Activated CD4-positive, alpha-beta T cell treated with anti-CD3 and anti-CD28 coated beads, Interleukin-2, amount 10 ng/mL, durations not matched to agents 24 days and 14 days (primary cell): ENCODE data around the gene F13A1. TPM values are rescaled to one million over a fixed set of nuclear protein-coding genes. Genes with fewer than 3 reads are reported as not detected.
A peak's percentile ranks its signal among the peaks of the same experiment; 100 is the strongest.

Experiments
- DNase-seq: peaks from one replicate; pipeline ENCODE4 v3.0.0; 2022
- H3K27ac Mint-ChIP-seq: one replicate; pipeline ENCODE4 v1.8.0; 2022; ENCODE audit warnings: mild to moderate bottlenecking, mixed read lengths
- H3K27me3 Mint-ChIP-seq: one replicate; pipeline ENCODE4 v1.8.0; 2022; ENCODE audit warnings: mixed read lengths
- H3K36me3 Mint-ChIP-seq: one replicate; pipeline ENCODE4 v1.8.0; 2022; ENCODE audit warnings: low read depth, mild to moderate bottlenecking, mixed read lengths
- H3K4me1 Mint-ChIP-seq: one replicate; pipeline ENCODE4 v1.8.0; 2021; ENCODE audit warnings: mixed read lengths
- H3K4me3 Mint-ChIP-seq: one replicate; pipeline ENCODE4 v1.8.0; 2022; ENCODE audit warnings: mild to moderate bottlenecking, moderate library complexity, mixed read lengths
- H3K9me3 Mint-ChIP-seq: one replicate; pipeline ENCODE4 v1.8.0; 2021; ENCODE audit warnings: mixed read lengths
- intact Hi-C: fragments of 100-400 bp; cut with micrococcal nuclease; formaldehyde crosslinking; loops from one replicate; pipeline ENCODE4 v1.15.1; 2023
- total RNA-seq: library from RNA; stranded (reverse); gene quantifications from 2 replicates; pipeline ENCODE4 v1.2.3, GENCODE V29; 2022

F13A1 gene
- total RNA-seq, 1 donor from 2014 or later = not detected

DNA sequence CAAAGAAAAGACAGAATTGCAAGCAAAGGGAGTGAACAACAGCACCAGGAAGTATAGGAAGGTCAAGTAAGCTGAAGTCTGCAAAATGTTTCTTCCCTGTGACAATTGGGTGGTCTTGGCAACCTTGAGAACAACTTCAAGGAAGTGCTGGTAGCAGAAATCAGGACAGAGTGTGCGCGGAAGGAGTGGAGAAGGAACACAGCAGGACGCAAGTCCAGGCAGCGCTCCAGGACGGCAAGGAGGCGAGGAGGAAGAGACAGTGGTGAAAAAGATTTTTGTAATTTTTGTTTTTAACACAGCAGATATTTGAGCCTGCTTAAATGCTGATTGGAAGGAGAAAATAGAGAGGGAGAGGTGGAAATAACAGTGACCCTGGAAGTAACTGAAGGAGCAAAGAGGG lies 141.7 kb downstream of the F13A1 start:
- DNase-seq = no peak
- Mint-ChIP-seq H3K4me3 (no peak overlapping the region), H3K4me1 (no peaks in the 10 kb centered on the region), H3K9me3 (no peaks in the 10 kb centered on the region), H3K27ac (no peak overlapping the region), H3K36me3 (no peaks in the 10 kb centered on the region), H3K27me3 (peaks cover 5% of the 10 kb centered on the region)
- intact Hi-C loops = no loop called here

DNA sequence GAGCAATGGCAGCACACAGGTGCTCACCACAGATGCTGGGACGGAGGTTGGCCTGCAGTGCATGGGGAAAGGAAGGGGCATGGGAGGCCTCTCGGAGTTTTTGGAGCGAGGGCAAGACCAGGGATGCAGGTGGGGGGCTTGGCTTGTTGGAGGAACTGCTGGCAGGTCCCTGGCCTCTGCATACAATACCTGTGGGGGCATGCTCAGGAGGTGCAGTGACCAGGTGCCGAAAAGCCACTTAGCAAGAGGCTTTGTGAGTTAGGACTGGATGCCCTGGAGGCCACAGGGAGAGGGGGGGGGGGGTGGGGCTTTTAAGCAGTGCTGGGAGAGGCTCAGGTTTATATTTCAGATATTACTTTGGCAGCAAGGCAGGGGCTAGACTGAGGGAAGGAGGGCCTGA lies 142.7 kb downstream of the F13A1 start:
- Mint-ChIP-seq H3K9me3 (no peaks in the 10 kb centered on the region), H3K27ac (no peak overlapping the region), H3K27me3 (peaks cover 5% of the 10 kb centered on the region), H3K36me3 (no peaks in the 10 kb centered on the region), H3K4me3 (no peak overlapping the region), H3K4me1 (no peaks in the 10 kb centered on the region)
- no peak for DNase-seq
- intact Hi-C loops = no loop called here

DNA sequence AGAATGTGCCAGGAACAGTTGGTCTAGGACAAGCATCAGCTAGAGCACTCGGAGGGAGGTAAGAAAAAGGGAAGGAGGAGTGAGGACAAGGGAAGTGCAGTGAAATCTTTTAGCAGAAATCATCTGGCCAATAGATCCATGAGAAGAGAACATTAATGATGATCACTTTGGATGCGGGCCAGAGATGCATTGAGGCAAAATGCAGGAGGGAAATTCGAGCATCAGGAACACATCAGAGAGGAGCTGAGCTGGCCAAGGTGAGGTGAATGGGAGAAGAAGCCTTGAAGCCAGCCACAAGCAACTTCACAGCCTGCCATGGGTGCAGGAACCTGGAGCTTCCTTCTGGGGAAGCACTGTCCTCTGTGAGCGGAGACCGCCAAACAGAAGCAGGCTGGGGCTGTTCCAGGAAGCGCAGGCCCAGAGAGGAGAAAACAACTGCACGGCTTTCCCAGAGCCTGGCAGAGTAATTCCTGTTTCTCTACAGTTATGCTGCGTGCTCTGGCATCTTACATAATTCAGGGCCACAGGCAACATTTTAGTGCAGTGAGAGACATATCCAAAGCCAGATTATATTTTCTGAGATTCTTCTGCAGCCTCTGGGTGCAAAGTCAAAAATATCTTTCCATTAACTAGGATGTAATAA lies 143.8 kb downstream of the F13A1 start:
- no peaks in the 10 kb centered on the region for H3K4me1 Mint-ChIP-seq
- intact Hi-C loops = no loop called here

DNA sequence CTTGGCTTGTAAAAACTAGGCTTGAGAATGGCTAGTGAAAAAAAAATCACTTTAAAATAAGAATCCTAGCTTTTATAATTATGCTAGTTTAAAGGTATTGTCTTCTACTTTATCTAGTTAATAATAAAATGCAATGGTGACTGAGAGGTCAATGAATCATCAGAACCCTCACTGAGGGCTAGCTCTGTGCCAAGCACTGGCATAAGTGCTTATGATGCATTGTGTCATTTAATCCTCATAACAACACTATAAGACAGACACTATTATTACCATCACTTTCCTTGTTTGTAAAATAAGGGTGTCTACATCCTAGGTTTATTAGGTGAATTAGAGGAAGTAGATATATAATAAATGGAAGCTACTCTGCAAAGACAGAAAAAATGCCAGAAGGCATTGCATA lies 144.3 kb downstream of the F13A1 start:
- no peak for DNase-seq
- H3K4me3 Mint-ChIP-seq = no peak overlapping the region
- intact Hi-C loops = no loop called here
- H3K36me3 Mint-ChIP-seq = no peaks in the 10 kb centered on the region
- peaks cover 3% of the 10 kb centered on the region for H3K27me3 Mint-ChIP-seq
- H3K27ac Mint-ChIP-seq = no peak overlapping the region
- H3K4me1 Mint-ChIP-seq = no peaks in the 10 kb centered on the region
- no peaks in the 10 kb centered on the region for H3K9me3 Mint-ChIP-seq

More for the DNA sequence above, 143.8 kb downstream of the F13A1 start:
- H3K27ac Mint-ChIP-seq = no peak overlapping the region
- H3K4me3 Mint-ChIP-seq = no peak overlapping the region
- H3K36me3 Mint-ChIP-seq = no peaks in the 10 kb centered on the region
- peaks cover 3% of the 10 kb centered on the region for H3K27me3 Mint-ChIP-seq
- no peaks in the 10 kb centered on the region for H3K9me3 Mint-ChIP-seq
- DNase-seq = no peak

DNA sequence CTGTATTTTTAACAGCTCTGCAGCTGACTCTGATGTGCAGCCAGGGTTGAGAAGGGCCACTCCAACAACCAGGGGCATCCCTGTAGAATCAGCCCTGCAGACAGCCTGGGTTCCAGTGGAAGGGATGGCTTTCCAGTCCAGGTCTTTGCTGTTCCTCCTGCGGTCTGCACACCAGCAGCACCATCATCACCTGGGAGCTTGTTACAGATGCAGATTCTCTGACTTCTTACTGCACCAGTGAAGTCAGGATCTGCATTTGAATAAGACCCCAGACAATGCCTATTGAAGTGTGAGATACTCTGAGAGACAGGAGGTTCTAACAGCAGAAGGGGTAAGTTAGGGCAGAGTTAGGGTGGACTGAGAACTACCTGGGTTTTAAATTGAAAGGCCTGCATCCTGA lies 151.3 kb downstream of the F13A1 start:
- Mint-ChIP-seq H3K27me3 (peaks cover 4% of the 10 kb centered on the region), H3K4me1 (no peaks in the 10 kb centered on the region), H3K9me3 (no peaks in the 10 kb centered on the region), H3K36me3 (no peaks in the 10 kb centered on the region), H3K27ac (no peak overlapping the region), H3K4me3 (no peak overlapping the region)
- no peak for DNase-seq
- intact Hi-C loops = no loop called here

DNA sequence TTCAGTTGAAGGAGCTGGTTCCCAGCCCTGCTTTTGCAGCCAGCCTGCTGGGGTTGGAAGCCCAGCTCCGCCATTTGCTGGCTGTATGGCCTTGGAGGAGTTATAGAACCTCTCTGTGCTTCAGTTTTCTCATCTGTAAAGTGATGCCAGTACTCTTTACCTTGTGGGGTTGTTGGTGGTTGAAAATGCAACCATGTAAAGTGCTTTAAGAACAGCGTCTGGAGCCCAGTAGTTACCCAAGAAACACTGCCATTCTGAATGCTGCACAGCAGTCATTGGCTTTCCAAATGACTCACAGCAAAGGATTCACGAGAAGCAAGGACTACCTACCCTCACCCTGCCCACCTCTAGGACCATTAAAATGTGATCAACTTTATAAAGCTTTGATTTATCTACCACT lies 154.4 kb downstream of the F13A1 start:
- intact Hi-C loops = no loop called here

DNA sequence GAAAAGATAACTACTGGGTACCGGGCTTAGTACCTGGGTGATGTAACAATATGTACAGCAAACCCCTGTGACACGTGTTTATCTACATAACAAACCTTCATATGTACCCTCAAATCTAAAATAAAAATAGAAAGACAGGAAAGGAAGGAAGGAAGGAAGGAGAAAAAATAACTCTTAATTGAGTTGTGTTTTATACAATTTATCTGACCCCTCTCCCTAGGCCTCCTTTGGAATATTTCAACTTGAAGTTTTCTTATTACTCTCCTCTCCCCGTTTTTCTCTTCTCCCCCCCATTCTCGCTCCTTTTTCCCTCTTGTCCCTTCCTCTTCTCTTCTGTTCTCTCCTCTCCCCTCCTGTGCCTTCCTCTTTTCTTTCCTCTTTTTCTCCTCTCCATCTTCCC lies 156.1 kb downstream of the F13A1 start:
- intact Hi-C loops = no loop called here
- Mint-ChIP-seq H3K27ac (no peak overlapping the region), H3K36me3 (no peaks in the 10 kb centered on the region), H3K4me1 (no peaks in the 10 kb centered on the region), H3K27me3 (peaks cover 6% of the 10 kb centered on the region), H3K9me3 (no peaks in the 10 kb centered on the region), H3K4me3 (no peak overlapping the region)
- no peak for DNase-seq

More for the DNA sequence above, 154.4 kb downstream of the F13A1 start:
- H3K4me1 Mint-ChIP-seq = no peaks in the 10 kb centered on the region
- H3K36me3 Mint-ChIP-seq = no peaks in the 10 kb centered on the region
- no peaks in the 10 kb centered on the region for H3K9me3 Mint-ChIP-seq
- H3K4me3 Mint-ChIP-seq = no peak overlapping the region
- no peak for DNase-seq
- no peak overlapping the region for H3K27ac Mint-ChIP-seq
- peaks cover 6% of the 10 kb centered on the region for H3K27me3 Mint-ChIP-seq

DNA sequence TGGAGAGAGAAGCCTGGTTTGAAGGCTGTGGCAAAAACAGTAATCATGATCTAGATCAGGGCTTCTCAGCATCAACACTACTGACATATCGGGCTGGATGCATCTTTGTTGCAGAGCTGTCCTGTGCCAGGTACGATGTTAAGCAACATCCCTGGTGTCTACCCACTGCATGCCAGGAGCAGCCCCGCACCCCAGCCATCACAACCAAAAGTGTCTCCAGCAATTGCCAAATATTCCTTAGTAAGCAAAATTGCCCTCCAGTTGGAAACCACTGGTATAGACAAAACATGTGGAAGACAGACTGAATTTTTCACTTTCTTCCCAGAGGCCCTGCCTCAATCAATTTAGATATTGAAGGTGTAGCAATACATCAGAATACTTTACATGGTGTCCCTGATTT lies 166.1 kb downstream of the F13A1 start:
- no peak overlapping the region for H3K27ac Mint-ChIP-seq
- DNase-seq = no peak
- no peak overlapping the region for H3K4me3 Mint-ChIP-seq
- H3K4me1 Mint-ChIP-seq = no peaks in the 10 kb centered on the region
- peaks cover 10% of the 10 kb centered on the region for H3K27me3 Mint-ChIP-seq
- no peaks in the 10 kb centered on the region for H3K9me3 Mint-ChIP-seq
- intact Hi-C loops = no loop called here
- H3K36me3 Mint-ChIP-seq = no peaks in the 10 kb centered on the region

DNA sequence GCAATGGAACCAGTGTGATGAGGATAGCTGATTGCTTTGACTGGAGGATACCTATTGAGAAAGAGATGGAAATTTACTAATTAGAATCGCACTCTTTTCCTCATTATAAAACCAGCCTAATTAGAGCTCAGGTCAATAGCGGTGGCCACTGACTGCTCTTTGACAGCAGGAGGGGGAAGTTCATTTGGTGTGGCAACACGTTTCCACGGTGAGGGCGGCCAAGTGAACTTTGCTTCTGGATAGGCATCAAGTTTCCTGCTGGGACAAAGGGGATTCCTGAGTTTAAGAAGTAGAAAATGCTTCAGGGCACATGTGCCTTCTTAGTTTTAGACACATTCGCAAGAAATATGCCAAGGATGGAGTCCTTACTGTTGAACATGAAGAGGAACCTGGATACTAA lies 168.4 kb downstream of the F13A1 start:
- no peak overlapping the region for H3K27ac Mint-ChIP-seq
- peaks cover 10% of the 10 kb centered on the region for H3K27me3 Mint-ChIP-seq
- no peak for DNase-seq
- H3K4me3 Mint-ChIP-seq = no peak overlapping the region
- H3K4me1 Mint-ChIP-seq = no peaks in the 10 kb centered on the region
- no peaks in the 10 kb centered on the region for H3K36me3 Mint-ChIP-seq
- intact Hi-C loops = no loop called here
- no peaks in the 10 kb centered on the region for H3K9me3 Mint-ChIP-seq

DNA sequence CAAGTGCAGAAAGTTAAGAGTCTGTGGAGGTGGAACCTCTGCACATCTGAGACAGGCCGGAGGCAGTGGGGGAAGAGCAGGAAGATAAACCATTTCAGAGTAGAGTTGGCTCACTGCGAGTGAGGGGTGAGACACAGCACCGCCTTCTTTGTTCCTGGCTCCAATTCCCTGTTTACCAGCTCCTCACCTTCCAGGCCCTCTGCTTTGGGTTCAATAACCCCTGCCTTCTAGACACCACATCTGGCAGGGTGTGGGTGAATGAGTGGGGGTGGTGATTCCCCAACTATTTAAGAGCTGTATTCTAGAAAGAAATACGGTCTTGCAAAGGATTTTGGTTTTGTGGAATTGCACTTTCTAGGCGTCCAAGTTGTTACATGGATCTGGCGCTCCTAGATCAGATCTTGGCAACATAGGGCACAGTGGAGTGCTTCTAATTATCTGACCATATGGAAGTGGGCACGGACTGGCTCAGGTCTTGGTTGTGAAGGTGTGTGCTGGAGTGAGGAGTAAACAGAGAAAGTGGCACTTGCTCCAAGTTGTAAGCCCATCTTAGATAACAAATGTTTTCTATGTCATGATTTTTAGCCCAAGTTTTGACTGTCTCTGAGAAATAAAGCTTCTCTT lies 172.2 kb downstream of the F13A1 start:
- Mint-ChIP-seq H3K4me3 (no peak overlapping the region), H3K27me3 (peaks cover 8% of the 10 kb centered on the region), H3K27ac (no peak overlapping the region), H3K9me3 (no peaks in the 10 kb centered on the region), H3K36me3 (no peaks in the 10 kb centered on the region), H3K4me1 (no peaks in the 10 kb centered on the region)
- no peak for DNase-seq
- intact Hi-C loops = no loop called here

DNA sequence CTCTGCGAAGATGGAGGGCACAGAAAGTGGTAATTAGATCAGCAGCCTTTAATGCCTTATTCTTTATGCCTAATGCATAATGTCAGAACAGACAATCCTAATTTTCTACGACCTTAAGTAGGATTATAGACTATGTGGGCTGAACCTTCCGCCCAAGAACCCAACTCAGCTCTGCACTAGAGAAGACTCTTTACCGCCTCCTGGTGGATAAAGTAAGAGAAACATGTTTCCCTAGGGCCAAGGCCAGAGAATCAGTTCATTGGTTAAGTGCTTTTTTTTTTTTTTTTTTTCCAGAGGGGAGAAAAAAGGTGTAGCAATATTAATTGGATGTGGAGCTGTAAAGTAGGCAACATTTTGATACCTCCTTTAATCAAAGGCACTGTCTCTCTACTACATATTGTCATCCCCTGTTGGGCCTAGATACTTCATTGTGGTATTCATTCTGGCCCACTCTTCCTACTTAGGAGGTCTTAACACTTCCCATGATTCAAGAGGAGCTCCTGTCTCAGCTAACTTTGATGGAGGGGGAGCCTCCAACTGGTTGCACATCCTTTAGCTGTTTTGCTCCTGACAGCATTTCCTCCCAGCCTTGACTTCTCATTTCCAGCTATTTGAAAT lies 188.9 kb downstream of the F13A1 start:
- Mint-ChIP-seq H3K27me3 (no peaks in the 10 kb centered on the region), H3K36me3 (no peaks in the 10 kb centered on the region), H3K9me3 (no peaks in the 10 kb centered on the region), H3K4me3 (no peak overlapping the region), H3K4me1 (no peaks in the 10 kb centered on the region), H3K27ac (no peak overlapping the region)
- peak; percentile 69 for DNase-seq
- intact Hi-C loops = loop anchor here (5.0 to 10.0 kb wide), 2 partner anchors 413 to 659 kb away; no protein-coding TSS in a partner anchor

DNA sequence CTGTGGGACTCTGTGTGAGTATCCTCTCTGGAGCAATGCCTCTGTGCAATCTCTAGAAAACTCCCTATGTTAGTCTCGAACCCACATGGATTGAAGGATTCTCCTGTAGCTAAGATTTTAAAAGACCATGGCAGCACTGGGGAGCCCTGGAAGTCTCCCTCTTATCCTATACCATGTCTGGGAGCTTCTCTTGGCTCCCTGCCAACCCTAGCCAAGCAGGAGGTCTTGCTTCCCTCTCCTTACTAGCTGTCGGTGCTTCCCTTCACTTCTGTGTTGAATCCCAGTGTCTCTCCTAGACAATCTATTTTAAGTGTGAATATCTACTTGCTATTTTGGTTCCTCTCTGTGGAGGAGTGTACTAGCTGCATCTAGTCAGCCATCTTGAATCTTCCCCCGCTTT lies 195.0 kb downstream of the F13A1 start:
- H3K27me3 Mint-ChIP-seq = no peaks in the 10 kb centered on the region
- H3K4me1 Mint-ChIP-seq = no peaks in the 10 kb centered on the region
- H3K27ac Mint-ChIP-seq = no peak overlapping the region
- H3K9me3 Mint-ChIP-seq = no peaks in the 10 kb centered on the region
- no peaks in the 10 kb centered on the region for H3K36me3 Mint-ChIP-seq
- H3K4me3 Mint-ChIP-seq = no peak overlapping the region
- DNase-seq = no peak
- intact Hi-C loops = no loop called here

DNA sequence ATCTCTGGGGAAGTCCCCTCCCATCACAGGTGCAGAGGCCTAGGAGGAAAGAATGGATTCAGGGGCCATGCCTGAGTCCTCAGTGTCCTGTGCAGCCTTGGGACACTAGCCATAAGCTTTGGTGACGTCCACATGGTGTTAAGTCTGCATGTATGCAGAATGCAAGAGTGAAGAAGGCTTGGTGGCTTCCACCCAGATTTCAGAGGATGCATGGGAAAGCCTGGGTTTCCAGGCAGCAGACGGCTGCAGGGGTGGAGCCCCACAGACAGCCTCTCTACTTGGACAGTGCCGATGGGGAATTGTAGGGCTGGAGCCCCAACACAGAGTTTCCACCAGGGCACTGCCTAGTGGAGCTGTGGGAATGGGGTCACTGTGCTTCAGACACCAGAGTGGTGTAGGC lies 196.7 kb downstream of the F13A1 start:
- H3K27me3 Mint-ChIP-seq = no peaks in the 10 kb centered on the region
- no peak overlapping the region for H3K27ac Mint-ChIP-seq
- DNase-seq = no peak
- no peaks in the 10 kb centered on the region for H3K4me1 Mint-ChIP-seq
- intact Hi-C loops = no loop called here
- no peaks in the 10 kb centered on the region for H3K9me3 Mint-ChIP-seq
- no peaks in the 10 kb centered on the region for H3K36me3 Mint-ChIP-seq
- H3K4me3 Mint-ChIP-seq = no peak overlapping the region

DNA sequence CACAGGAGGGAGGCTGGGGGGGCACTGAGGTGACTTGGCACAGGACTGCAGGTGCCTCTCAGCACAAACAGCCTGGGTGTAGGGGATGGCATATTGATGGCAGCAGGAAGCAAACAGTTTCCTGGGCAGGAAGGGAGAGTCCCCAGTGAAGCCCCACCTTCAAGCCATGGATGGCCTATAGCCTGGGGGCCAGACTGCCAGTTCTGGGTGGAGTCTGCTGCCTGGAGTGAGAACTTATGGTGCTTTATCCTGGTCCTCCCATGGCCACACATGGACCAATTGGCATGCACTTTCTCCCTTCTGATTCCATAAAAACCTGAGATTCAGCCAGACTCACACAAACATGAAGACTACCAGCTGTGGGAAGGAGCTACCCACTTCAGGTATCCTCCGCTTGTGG lies 198.5 kb downstream of the F13A1 start:
- H3K4me1 Mint-ChIP-seq = no peaks in the 10 kb centered on the region
- no peak overlapping the region for H3K27ac Mint-ChIP-seq
- peaks cover 8% of the 10 kb centered on the region for H3K9me3 Mint-ChIP-seq
- H3K36me3 Mint-ChIP-seq = no peaks in the 10 kb centered on the region
- no peak for DNase-seq
- intact Hi-C loops = no loop called here
- no peak overlapping the region for H3K4me3 Mint-ChIP-seq
- H3K27me3 Mint-ChIP-seq = peaks cover 5% of the 10 kb centered on the region
